G401 (cell line): Measurements from ENCODE around the gene PTPRS. TPM values are rescaled to one million over a fixed set of nuclear protein-coding genes. Genes with fewer than 3 reads are reported as not detected.

Experiments
- DNase-seq: peaks from one replicate; pipeline ENCODE4 v3.0.0-alpha.2; 2015; ENCODE audit warnings: low spot score
- in situ Hi-C: cut with HindIII; loops from 2 replicates; pipeline ENCODE4 v1.10.0; 2016; ENCODE audit warnings: low sequenced_read_pairs, mixed read lengths
- total RNA-seq: library from RNA; depleted of rRNA; stranded (reverse); fragments of >200 nt; shearing (Covaris generic); gene quantifications from 2 replicates; pipeline ENCODE4 v1.2.3, GENCODE V29; 2014

Gene PTPRS
- total RNA-seq, 1 experiment from 2014 or later: 168 TPM

DNA sequence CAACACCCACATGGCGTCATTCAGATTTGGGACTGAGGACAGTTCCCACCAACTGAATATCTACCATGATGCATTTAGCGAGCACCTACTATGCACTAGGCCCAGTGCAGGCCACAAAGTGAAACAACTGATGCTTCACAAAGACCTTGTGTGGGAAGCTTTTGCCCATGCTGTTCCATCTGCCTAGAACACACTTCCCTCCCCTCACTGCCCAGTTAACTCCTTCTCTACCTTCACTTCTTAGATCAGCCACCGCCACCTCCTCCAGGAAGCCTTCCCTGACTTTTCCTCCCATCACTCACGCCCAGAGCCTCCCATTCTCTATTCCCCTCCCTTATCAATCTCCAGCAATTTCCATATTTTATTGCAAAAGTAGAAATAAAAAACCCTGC is 25.7 kb downstream of the PTPRS start:
- DNase-seq: no peak
- in situ Hi-C loops: no loop called here

GRCh38 chr19:5314012-5314906 is 26.4 kb downstream of the PTPRS start:
- DNase-seq: no peak
- in situ Hi-C loops: no loop called here

- in situ Hi-C loops: no loop called here
- DNase-seq: peak; percentile 29
Observed at GRCh38 chr19:5313307-5313706, 27.3 kb downstream of the PTPRS start.

- in situ Hi-C loops: no loop called here
- no peak for DNase-seq
Observed at GRCh38 chr19:5312058-5312457, 28.6 kb downstream of the PTPRS start.

- in situ Hi-C loops: no loop called here
- DNase-seq: peak; percentile 25
Observed at GRCh38 chr19:5309438-5310204, 31.0 kb downstream of the PTPRS start.

DNA sequence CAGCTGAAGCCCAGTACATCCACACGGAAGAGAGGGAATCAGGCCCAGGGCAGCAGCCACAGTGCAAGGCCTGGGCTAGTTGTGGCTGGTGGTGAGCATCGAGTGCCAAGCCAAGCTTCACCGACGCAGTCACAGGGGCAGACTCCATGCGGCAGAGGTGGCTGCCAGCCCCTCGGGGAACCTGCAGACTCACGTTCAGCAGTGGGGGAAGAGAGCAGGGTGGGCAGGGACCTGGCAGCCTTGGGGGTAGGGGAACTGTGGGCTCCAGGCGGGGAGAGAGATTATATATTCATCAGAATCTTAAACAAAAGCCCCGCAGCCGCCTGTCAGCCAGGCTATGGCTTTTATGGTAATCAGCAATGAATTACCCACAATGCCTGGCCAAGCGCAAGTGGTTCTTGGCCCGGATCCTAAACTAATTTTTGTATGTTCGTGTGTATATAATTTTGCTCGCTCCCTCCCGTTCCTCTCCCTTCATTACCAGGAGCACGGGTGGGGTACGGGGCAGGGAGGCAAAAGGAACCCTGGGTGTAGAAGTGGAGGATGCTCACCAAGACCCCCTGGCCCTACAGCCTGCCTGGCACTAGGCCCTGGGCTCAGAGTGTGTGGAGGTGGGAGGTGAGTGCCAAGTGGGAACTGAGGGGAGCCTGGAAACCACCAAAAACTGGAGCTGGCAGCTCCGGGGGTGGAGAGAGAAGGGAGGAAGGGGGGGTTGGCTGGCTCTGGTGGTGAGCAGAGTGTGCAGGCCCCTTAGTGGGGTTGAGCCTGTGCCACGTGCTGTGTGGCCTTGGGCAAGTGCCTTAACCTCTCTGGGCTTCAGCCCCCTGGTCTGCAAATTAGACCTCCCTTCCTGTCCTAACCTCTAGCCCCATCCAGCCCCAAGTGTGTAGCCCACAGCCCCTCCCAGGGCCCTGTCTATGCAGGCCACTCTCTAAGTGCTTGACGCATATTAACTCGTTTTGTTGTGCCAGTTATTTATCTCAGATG is 31.9 kb downstream of the PTPRS start:
- DNase-seq: peak; percentile 89
- in situ Hi-C loops: no loop called here

- in situ Hi-C loops: no loop called here
- DNase-seq: no peak
Observed at GRCh38 chr19:5307655-5308054, 33.0 kb downstream of the PTPRS start.

GRCh38 chr19:5305163-5305562 is 35.4 kb downstream of the PTPRS start:
- in situ Hi-C loops: no loop called here

DNA sequence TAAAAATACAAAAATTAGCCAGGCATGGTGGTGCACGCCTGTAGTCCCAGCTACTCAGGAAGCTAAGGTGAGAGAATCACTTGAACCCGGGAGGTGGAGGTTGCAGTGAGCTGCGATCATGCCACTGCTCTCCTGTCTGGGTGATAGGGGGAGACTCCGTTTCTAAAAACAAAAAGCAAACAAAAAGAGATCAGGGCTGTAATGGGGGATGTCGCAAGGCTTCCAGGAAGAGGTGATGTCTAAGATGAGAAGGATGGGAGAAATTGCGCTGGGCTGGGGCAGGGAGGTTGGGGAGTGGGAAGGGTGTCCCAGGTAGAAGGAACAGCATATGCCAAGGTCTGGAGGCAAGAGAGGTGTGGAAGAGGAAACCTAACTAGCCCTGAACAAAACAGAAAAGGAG is 36.1 kb downstream of the PTPRS start:
- in situ Hi-C loops: no loop called here
- no peak for DNase-seq

More at GRCh38 chr19:5305163-5305562, 35.4 kb downstream of the PTPRS start:
- no peak for DNase-seq

- no peak for DNase-seq
- in situ Hi-C loops: no loop called here
Observed at GRCh38 chr19:5303208-5303607, 37.4 kb downstream of the PTPRS start.

DNA sequence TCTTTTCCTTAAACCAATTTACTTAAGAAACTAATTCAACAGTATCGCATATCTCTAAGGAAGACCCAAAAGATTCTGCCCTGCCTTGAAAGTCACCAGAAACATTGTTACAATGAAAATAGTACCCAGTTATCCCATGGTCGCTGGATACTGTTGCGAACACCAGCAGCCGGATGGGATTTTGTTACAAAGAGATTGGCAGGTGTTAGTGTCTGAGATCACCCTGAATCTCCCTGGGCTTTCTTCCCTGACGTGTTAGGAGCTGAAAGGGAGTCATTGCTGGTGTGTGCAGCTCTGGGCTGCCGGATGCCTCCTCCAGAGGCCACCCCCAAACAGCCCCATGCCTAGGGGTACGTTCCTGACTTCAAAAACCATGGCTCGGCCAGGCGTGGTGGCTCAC is 38.2 kb downstream of the PTPRS start:
- in situ Hi-C loops: no loop called here
- DNase-seq: no peak

GRCh38 chr19:5299137-5299536 is 41.5 kb downstream of the PTPRS start:
- in situ Hi-C loops: no loop called here
- DNase-seq: no peak

GRCh38 chr19:5298471-5298901 is 42.1 kb downstream of the PTPRS start:
- in situ Hi-C loops: no loop called here
- DNase-seq: no peak

- no peak for DNase-seq
- in situ Hi-C loops: no loop called here
Observed at GRCh38 chr19:5297272-5297669, 43.3 kb downstream of the PTPRS start.

DNA sequence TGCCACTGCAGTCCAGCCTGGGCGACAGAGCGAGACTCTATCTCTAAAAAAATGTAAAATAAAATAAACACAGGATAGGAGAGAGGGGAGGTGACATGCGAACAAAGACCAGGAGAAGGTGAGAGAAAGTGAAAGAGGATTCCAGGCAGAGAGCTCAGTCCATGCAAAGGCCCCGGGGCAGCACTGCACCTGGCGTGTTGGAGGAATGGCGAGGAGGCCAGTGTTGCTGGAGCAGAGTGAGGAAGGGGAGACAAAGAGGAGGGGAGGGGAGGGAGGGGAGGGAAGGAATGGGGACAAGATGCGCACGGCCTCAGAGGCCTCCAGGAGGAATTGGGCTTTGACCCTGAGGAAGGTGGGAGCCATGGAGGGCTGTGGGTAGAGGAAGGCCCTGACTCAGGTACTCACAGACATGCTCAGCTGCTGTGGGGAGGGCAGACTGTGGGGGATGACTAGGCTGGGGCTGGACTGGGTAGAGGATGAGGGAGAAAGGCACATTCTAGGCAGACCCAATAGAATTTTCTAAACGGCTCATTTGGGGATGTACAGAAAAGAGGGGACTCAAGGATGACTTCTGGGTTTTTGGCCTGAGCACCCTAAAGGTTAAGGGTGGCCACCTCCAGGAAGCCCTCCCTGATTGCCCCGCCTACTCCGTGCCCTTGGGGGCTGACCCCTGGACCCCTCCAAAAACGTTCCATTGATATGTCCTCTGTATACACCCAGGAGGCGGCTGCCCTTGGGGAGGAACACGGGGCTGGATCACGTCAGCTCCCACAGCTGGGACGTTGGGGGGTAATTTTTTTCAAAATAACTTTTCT is 43.9 kb downstream of the PTPRS start:
- in situ Hi-C loops: no loop called here
- DNase-seq: no peak

DNA sequence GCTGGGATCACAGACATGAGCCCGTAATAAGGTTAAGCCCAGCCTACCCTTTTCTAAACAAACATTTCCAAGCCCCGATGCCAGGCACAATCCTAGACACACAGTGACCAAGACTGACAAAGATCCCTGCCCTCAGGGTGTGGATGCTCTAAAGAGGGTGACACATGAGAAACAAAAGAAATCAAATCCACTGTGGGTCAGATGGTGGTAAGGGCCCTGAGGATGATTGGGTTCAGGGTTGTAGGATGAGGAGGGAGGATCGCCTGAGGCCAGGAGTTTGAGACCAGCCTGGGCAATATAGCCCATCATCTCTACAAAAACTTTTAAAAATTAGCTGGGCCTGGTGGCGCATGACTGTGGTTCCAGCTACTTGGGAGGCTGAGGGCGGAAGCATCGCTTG is 44.6 kb downstream of the PTPRS start:
- in situ Hi-C loops: no loop called here

GRCh38 chr19:5294403-5295160 is 46.0 kb downstream of the PTPRS start:
- in situ Hi-C loops: no loop called here

More for the DNA sequence above, 44.6 kb downstream of the PTPRS start:
- no peak for DNase-seq

More at GRCh38 chr19:5294403-5295160, 46.0 kb downstream of the PTPRS start:
- DNase-seq: no peak
